HG02571 (cell line): ENCODE data around the gene VIPR2.

Experiments
- ATAC-seq: cut with Tn5 transposase; IDR thresholded peaks from one replicate; pipeline ENCODE4 v1.9.1; 2021; ENCODE audit warnings: mild to moderate bottlenecking, moderate library complexity; ENCODE audit not compliant: unreplicated experiment

VIPR2 gene

DNA sequence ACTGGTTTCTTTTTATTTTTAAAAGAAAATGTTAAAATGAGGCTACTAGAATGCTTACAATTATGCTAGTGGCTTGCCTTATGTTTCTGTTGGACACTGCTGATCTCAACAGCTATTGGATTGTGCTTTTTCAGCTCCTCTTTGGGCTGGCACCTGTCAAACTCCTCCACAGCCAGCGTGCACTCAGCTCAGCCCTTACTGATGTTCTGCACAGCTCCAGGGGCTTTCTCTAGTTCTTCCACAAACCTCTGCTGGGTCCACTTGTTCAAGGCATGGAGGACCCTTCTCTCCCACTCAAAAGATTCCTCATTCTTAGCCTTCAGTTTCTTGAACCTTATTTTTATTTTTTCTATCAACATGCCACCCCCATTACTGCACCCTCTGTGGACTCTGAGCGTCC lies 96.0 kb downstream of the VIPR2 start:
- no peak for ATAC-seq

DNA sequence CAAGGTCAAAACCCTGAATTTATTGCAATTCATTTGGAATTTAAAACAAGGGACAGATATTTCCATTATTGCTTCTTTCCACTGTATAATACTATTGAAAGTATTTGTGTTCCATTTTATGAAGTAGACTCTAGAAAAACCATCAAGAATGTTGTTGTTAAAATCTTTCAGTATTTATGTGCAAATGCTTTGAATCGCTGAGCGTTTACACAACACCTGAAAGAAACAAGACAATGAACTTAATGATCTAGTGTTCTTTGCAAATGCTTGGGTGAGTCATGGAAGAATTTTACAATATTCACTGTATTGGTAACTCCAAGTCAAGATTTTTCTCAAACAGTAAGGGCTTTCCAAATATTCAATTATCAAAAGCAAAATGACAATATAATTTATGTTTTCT lies 97.1 kb downstream of the VIPR2 start:
- ATAC-seq = no peak

- ATAC-seq = no peak
These were observed 98.4 kb downstream of the VIPR2 start for GRCh38 chr7:159046300-159046699.

GRCh38 chr7:159045839-159046238 lies 98.8 kb downstream of the VIPR2 start:
- no peak for ATAC-seq

- ATAC-seq = no peak
These were observed 102.0 kb downstream of the VIPR2 start for GRCh38 chr7:159042581-159043101.

DNA sequence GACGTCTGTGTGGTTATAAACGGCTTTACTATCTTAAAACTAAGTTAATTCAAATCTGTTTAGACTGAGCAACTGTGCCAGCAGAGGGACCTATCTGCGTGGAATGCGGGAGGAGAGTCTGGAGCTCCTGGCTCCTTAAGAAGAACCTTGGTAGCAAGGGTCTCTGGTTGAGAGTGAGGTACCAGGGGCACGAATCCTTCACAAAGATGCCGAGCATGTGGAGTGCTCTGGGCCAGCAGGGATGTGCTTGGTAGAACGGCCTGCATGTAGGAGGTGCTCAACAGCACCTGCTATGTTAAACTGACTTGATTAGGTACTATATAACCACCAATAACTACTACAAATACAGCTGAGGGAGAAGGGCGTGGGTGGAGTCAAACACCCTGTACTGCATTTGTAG lies 102.6 kb downstream of the VIPR2 start:
- ATAC-seq = no peak

DNA sequence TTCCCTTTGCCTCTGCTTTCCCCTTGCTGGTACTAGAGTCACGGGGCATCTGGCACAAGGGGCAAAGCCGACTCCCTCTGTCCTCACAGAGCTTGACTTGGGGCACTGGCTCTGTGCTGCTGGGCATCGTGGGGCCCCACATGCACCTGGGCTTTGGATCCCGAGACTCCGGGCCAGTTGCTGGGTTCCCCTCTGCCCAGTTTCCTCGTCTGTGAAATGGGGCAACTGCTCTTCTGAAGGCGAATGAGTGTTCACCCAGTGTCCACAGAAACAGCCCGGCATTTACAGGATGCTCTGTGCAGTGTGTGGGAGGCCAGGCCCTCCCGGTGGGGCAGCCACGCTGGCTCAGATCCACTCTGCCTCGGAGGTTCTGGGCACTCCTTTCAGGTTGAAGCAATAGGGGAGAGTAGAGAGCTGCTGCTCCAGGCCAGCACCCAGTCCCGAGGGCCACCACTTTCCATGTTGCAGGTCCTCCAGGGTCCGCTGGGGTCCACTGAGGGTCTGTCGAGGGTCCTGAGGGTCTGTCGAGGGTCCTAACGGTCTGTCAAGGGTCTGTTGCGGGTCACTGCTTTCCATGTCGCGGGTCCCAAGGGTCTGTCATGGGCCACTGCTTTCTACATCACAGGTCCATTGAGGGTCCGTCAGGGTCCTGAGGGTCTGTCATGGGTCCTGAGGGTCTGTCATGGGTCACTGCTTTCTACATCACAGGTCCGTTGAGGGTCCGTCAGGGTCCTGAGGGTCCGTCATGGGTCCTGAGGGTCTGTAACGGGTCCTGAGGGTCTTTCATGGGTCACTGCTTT lies 103.6 kb downstream of the VIPR2 start:
- ATAC-seq = no peak

DNA sequence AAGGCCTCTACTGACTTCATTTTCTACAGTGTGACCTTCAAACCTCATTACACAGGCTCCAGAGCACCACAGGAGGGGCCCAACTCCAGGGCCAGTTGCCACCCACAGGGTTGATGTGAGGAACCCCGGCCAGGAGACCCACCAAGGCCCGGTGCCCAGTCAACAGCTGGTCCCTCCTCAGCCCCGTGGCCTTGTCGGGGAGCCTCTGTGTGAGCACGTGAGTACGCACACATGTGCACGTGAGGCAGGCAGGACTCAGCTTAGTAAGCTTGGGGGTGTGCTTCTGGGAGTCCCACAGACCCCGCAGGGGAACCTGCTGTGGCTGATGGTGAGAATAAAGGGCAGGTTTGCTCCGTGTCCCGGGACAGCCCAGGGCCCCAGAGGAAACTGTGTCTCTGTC lies 104.5 kb downstream of the VIPR2 start:
- no peak for ATAC-seq

GRCh38 chr7:159039716-159040115 lies 105.0 kb downstream of the VIPR2 start:
- no peak for ATAC-seq

DNA sequence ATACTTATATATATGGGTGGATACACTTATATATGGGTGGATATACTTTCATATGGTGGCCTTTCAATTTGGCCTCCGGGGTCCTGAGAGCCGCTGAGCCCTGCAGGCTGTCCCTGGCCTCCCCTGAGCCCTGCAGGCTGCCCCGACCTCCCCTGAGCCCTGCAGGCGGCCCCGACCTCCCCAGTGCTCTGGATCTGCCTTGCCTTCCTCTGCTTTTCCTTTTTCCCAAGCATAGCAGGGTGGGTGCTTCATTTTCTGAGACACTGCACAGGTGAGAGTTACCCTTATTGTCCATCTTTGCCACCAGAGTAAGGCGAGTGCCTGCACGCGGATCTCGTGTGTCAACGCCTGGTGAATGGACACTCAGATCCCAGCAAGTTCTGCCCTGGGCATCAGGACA lies 106.6 kb downstream of the VIPR2 start:
- ATAC-seq = no peak

DNA sequence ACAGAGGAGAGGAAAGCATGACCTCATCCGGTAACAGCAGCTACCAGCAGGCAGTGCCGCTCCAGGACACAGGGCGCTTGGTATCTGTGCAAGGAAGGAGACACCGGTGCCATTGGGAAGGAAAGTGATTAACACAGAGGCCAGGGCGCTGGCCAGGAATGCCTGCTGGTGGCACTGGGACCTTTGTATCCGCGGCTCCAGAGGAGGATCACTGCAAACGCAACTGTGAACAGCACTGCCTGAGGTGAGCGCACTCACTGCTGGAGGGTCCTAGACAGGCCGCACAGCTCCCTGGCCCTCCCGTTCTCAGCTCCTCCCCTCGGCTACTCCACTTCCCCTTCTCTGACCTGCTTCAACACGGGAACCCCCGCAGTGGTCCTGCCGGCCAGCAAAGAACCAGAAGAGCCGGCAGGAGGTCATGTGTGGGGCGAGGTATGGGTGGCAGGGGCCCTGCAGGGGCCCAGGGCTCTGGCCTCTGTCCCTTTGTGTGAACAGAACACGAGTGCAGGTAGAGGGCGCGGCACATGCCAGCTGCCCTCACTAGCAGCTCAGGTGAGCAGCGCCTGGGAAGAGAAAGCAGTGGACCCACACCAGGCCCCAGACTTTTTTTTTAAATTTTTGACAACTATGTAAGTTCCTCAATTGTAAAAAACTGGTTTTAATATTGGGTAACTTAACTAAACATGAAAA lies 107.6 kb downstream of the VIPR2 start:
- no peak for ATAC-seq

- no peak for ATAC-seq
These were observed 109.0 kb downstream of the VIPR2 start for GRCh38 chr7:159035571-159036073.

GRCh38 chr7:159034988-159035387 lies 109.7 kb downstream of the VIPR2 start:
- no peak for ATAC-seq

DNA sequence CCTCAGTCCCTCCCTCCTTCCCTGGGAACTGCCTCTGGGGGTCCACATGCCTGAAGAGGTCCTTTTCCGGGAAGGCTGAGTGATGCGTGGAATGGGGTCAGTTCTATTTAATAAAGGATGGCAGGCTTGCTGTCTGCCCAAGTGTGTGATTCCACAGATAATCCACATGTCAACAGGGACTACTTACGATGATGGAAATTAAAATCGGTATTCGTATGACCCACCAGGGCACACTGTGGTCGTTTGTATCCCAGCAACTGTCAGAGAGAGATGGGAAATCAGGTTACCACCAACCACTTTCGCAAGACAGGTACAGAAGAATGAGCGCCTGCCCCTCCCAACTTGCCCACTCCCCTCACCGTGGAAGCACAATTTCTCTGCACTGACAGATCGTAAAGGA lies 110.3 kb downstream of the VIPR2 start:
- ATAC-seq = no peak

GRCh38 chr7:159033956-159034355 lies 110.7 kb downstream of the VIPR2 start:
- ATAC-seq = no peak

DNA sequence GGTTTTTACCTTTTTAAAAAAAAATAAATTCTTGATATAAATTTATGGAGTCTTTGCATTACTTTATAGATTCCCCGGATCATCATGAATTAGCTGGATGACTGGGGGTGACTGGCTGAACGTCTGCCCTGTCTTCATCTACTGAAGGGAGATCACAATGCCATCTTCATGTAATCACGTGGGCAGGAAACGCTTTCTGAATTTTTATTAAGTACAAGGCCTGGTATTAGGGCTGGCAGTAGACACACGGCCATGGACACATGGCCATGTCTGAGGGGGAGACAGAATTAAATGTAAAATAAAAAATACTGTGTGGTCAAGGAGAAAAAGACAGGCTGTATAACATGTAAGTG lies 111.2 kb downstream of the VIPR2 start:
- ATAC-seq = no peak

- no peak for ATAC-seq
These were observed 111.8 kb downstream of the VIPR2 start for GRCh38 chr7:159032753-159033472.

GRCh38 chr7:159032322-159032721 lies 112.3 kb downstream of the VIPR2 start:
- ATAC-seq = no peak

- ATAC-seq = no peak
These were observed 112.9 kb downstream of the VIPR2 start for GRCh38 chr7:159031750-159032149.

GRCh38 chr7:159031135-159031701 lies 113.4 kb downstream of the VIPR2 start:
- no peak for ATAC-seq

- ATAC-seq = no peak
These were observed 114.1 kb downstream of the VIPR2 start for GRCh38 chr7:159030490-159031134.
